ENCODE measurements around the gene PLGRKT.
"Not testable (repeated sequence)": the region's sequence is repeated elsewhere in the genome, so short reads cannot be mapped to it uniquely, and the experiment has no call there.

Gene PLGRKT

DNA sequence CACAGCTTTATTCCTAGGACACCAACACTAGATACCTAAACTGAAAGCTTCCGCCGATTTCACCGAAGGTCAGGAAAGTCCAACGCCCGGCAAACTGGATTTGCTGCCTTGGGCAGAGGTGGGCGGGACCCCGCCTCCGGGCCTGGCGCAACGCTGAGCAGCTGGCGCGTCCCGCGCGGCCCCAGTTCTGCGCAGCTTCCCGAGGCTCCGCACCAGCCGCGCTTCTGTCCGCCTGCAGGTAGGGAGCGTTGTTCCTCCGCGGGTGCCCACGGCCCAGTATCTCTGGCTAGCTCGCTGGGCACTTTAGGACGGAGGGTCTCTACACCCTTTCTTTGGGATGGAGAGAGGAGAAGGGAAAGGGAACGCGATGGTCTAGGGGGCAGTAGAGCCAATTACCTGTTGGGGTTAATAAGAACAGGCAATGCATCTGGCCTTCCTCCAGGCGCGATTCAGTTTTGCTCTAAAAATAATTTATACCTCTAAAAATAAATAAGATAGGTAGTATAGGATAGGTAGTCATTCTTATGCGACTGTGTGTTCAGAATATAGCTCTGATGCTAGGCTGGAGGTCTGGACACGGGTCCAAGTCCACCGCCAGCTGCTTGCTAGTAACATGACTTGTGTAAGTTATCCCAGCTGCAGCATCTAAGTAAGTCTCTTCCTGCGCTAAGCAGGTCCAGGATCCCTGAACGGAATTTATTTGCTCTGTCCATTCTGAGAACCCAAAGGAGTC is 12.8 kb upstream of the PLGRKT start, which contains the start of gene CD274:
Gene CD274, plus strand, starts transcription at position 184 of the 733 bp plus-strand sequence. CDS start 5,572 bp downstream, outside the sequence.
- peak; percentile 90 for DNase-seq

DNA sequence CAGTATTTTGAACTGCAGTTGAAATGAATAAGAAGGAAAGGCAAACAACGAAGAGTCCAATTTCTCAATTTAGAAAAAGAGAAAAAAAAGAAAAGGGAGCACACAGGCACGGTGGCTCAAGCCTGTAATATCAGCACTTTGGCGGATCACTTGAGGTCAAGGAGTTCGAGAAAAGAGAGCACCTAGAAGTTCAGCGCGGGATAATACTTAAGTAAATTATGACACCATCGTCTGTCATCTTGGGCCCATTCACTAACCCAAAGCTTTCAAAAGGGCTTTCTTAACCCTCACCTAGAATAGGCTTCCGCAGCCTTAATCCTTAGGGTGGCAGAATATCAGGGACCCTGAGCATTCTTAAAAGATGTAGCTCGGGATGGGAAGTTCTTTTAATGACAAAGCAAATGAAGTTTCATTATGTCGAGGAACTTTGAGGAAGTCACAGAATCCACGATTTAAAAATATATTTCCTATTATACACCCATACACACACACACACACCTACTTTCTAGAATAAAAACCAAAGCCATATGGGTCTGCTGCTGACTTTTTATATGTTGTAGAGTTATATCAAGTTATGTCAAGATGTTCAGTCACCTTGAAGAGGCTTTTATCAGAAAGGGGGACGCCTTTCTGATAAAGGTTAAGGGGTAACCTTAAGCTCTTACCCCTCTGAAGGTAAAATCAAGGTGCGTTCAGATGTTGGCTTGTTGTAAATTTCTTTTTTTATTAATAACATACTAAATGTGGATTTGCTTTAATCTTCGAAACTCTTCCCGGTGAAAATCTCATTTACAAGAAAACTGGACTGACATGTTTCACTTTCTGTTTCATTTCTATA is 12.0 kb upstream of the PLGRKT start:
- no peak for DNase-seq

DNA sequence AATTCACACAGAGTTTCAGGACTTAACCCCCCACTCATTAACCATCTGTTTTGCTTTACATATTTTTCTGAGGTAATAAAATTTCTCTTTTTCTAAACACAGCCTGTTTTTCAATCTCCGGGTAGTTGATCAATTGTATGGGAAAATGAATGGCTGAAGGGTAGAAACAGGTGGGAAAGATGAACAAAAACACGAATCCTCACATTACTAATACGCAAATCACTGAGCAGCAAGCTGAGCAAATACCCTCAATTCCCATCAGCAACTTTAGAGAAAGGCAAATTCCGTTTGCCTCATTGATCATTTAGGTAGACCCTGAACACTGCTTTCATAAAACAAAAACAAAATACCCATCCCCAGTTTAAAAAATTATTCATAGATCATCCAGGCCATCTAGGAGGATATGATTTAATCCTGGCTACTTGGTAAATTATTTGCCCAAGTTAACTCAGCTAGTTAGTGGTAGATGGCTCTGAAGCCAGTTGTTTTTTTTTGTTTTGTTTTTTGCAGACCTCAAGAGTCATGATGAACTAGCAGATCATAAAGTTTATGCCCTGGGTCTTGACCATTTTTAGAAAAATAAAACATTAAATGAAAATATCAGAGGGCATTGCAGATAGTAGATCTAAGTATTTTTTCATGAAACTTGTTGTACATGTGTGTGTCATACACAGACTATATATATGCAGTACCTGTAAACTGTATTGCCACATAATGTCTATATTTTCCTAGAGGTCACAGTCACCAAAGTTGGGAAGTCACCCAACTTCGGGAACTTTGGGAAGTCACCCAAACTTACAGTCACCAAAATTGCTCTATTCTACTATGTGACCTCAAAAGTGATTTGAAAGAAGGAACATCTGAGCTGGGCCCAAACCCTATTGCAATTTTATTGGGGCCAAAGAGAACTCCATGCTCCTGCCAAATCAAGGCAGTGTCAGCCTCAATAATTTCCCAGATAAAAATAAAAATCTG is 11.0 kb upstream of the PLGRKT start:
- DNase-seq: no peak

- no peak for DNase-seq
These were observed 10.3 kb upstream of the PLGRKT start for GRCh38 chr9:5448016-5448415.

DNA sequence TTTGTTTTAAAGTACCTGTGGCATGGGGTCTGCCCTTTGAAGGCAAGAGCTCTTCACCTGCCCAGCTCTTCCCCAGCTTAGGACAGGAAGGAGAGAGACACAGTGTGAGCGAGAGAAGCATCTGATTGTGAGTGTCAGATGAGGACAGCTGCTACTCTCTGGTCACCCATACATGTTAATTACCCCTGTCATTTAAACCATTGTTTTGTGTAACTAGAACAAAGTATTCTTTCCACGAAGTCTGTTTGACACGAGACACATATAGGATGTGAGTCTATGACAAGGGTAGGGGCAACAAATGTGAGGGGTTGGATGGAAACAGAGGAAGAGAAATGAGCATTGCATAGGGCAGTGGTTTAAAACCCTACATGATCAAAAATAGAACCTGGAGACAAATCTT is 9.6 kb upstream of the PLGRKT start:
- no peak for DNase-seq

- no peak for DNase-seq
These were observed 8.9 kb upstream of the PLGRKT start for GRCh38 chr9:5446451-5447236.

- no peak for DNase-seq
These were observed 8.2 kb upstream of the PLGRKT start for GRCh38 chr9:5445886-5446285.

GRCh38 chr9:5445096-5445495 is 7.4 kb upstream of the PLGRKT start:
- DNase-seq: not testable (repeated sequence)

- DNase-seq: no peak
These were observed 6.1 kb upstream of the PLGRKT start for GRCh38 chr9:5443850-5444249.

- peak; percentile 49 for DNase-seq
These were observed 4.8 kb upstream of the PLGRKT start for GRCh38 chr9:5442400-5443011.

- DNase-seq: no peak
These were observed 3.3 kb upstream of the PLGRKT start for GRCh38 chr9:5441043-5441442.

DNA sequence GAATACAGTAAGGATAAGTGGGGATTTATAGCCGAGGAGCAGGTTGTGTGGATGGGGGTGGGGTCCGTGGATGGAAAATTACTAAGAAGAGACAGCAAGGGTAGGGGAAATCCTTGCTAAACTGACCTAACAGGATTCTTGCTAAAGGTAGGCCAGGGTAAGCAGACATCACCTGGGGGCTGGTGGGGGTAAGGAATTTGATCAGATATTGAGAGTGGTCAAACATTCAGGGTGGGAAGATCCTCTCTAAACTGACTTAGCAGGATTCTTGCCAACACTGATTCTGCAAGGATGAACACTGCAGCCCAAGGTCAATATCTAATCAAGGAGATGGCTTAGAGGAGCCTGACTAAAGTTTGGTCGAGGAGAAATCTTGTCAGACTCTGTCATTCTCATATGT is 2.7 kb upstream of the PLGRKT start:
- DNase-seq: no peak

- DNase-seq: peak; percentile 77
These were observed 807 bp upstream of the PLGRKT start for GRCh38 chr9:5438301-5439162.

DNA sequence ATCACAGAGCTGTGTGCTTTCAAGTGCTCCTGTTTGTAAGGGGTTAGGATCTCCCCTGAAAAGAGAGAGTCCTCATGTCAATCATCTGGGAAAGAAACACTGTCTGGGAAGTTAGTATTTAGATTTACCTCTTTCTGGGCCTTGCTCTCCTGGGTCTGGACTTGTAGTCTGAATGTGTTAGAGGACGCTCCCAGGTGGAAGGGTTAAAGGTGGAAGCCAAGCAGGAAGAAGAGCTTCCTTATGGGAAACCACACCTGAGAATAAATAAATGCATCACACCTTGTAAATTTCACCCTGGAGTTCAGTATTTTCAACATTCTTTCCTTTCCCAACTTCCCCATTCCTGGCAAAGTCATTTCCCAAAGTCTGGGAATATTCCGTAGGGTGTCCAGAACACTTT is 1.3 kb downstream of the PLGRKT start:
- DNase-seq: no peak

- no peak for DNase-seq
These were observed 1.8 kb downstream of the PLGRKT start for GRCh38 chr9:5435912-5436311.

- not testable (repeated sequence) for DNase-seq
These were observed 3.6 kb downstream of the PLGRKT start for GRCh38 chr9:5433841-5434810.

- DNase-seq: not testable (repeated sequence)
These were observed 4.4 kb downstream of the PLGRKT start for GRCh38 chr9:5433328-5433727.

- DNase-seq: not testable (repeated sequence)
These were observed 4.8 kb downstream of the PLGRKT start for GRCh38 chr9:5432890-5433289.

DNA sequence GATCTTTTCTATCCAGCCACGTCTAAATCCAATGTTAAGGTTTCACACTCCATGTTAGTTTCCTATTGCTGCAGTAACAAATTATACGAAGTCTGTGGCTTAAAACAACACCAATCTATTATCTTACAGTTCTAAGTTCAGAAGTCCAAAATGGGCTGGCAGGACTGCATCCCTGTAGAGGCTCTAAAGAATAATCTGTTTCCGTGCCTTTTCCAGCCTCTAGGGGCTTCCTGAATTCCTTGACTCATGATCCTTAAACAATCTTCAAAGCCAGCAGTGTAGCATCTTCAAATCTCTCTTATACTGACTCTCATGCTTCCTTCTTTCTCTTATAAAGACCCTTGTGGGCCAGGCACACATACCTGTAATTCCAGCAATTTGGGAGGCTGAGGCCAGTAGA is 6.8 kb downstream of the PLGRKT start:
- no peak for DNase-seq
